HG02938 (cell line): ENCODE data around the gene SCART1.
A peak's percentile ranks its signal among the peaks of the same experiment; 100 is the strongest.
"Not testable (repeated sequence)": the region's sequence is repeated elsewhere in the genome, so short reads cannot be mapped to it uniquely, and the experiment has no call there.

Source experiments
- ATAC-seq: cut with Tn5 transposase; IDR thresholded peaks from one replicate; pipeline ENCODE4 v1.9.1; 2021; ENCODE audit warnings: mild to moderate bottlenecking, moderate library complexity; ENCODE audit not compliant: unreplicated experiment

SCART1 gene

GRCh38 chr10:133471300-133472109 lies 17.8 kb downstream of the SCART1 start:
- no peak for ATAC-seq

GRCh38 chr10:133473270-133473669 lies 19.5 kb downstream of the SCART1 start:
- ATAC-seq = no peak

- no peak for ATAC-seq
Observed at GRCh38 chr10:133474027-133474426, 20.3 kb downstream of the SCART1 start.

GRCh38 chr10:133474665-133475424 lies 21.1 kb downstream of the SCART1 start:
- ATAC-seq = no peak

GRCh38 chr10:133475425-133475734 lies 21.6 kb downstream of the SCART1 start:
- no peak for ATAC-seq

- ATAC-seq = no peak
Observed at GRCh38 chr10:133475821-133476640, 22.3 kb downstream of the SCART1 start.

GRCh38 chr10:133476641-133476990 lies 22.9 kb downstream of the SCART1 start:
- no peak for ATAC-seq

- no peak for ATAC-seq
Observed at GRCh38 chr10:133481086-133481643, 27.4 kb downstream of the SCART1 start.

- ATAC-seq = no peak
Observed at GRCh38 chr10:133481657-133482056, 27.9 kb downstream of the SCART1 start.

- ATAC-seq = no peak
Observed at GRCh38 chr10:133484818-133485217, 31.1 kb downstream of the SCART1 start.

- ATAC-seq = no peak
Observed at GRCh38 chr10:133487085-133487484, 33.3 kb downstream of the SCART1 start.

GRCh38 chr10:133488354-133488753 lies 34.6 kb downstream of the SCART1 start:
- ATAC-seq = no peak

- peak; percentile 60 for ATAC-seq
Observed at GRCh38 chr10:133489816-133490588, 36.3 kb downstream of the SCART1 start.

GRCh38 chr10:133493562-133493961 lies 39.8 kb downstream of the SCART1 start:
- not testable (repeated sequence) for ATAC-seq

- ATAC-seq = not testable (repeated sequence)
Observed at GRCh38 chr10:133497363-133497762, 43.6 kb downstream of the SCART1 start.

GRCh38 chr10:133499176-133499575 lies 45.4 kb downstream of the SCART1 start:
- ATAC-seq = not testable (repeated sequence)

- not testable (repeated sequence) for ATAC-seq
Observed at GRCh38 chr10:133500897-133501296, 47.2 kb downstream of the SCART1 start.

GRCh38 chr10:133509700-133510099 lies 56.0 kb downstream of the SCART1 start:
- no peak for ATAC-seq

- no peak for ATAC-seq
Observed at GRCh38 chr10:133511408-133511807, 57.7 kb downstream of the SCART1 start.

- no peak for ATAC-seq
Observed at GRCh38 chr10:133511907-133512528, 58.3 kb downstream of the SCART1 start.
